BJ (cell line): ENCODE measurements around the gene PSME4. TPM values are rescaled to one million over a fixed set of nuclear protein-coding genes. Genes with fewer than 3 reads are reported as not detected.

ENCODE experiments used
- CTCF ChIA-PET: fragments of 350-600 bp; formaldehyde crosslinking; extraction: SDS; loops from one replicate; lab custom pipeline; 2021; ENCODE audit warnings: antibody characterized with exemption, inconsistent platforms; lab: Yijun Ruan, JAX
- POLR2A ChIA-PET: fragments of 300-600 bp; sonication (Branson Sonifier 250); formaldehyde crosslinking; extraction: SDS; loops from one replicate; lab custom pipeline; 2021; ENCODE audit warnings: antibody characterized with exemption; lab: Charles Lee
- DNase-seq: peaks from one replicate; pipeline ENCODE4 v3.0.0-alpha.2; 2011; ENCODE audit warnings: low read depth
- H3K27me3 ChIP-seq: 2 replicates; pipeline ENCODE4 v1.6.0; 2011; ENCODE audit warnings: low read length; ENCODE audit not compliant: control insufficient read depth, insufficient read depth
- H3K36me3 ChIP-seq: 2 replicates; pipeline ENCODE4 v1.5.1; 2011; ENCODE audit warnings: low read length; ENCODE audit not compliant: control insufficient read depth, insufficient read depth
- H3K4me3 ChIP-seq: 2 replicates; pipeline ENCODE4 v1.5.1; 2011; ENCODE audit warnings: low read depth, mild to moderate bottlenecking, control low read depth, low read length
- polyA plus RNA-seq: library from polyadenylated mRNA; depleted of rRNA; stranded (reverse); fragments of >200 nt; gene quantifications from 2 replicates; pipeline ENCODE4 v1.2.3, GENCODE V29; 2011
- TF ChIP-seq, protein P1 (sequence below): IDR thresholded peaks from 2 replicates; pipeline ENCODE4 v1.5.1; 2011; ENCODE audit warnings: low read depth, mild to moderate bottlenecking, control low read depth, inconsistent platforms, low read length, moderate library complexity; ENCODE audit not compliant: insufficient read depth

Gene PSME4
- polyA plus RNA-seq, 1 experiment: 14.9 TPM

- TF ChIP-seq, protein P1, sequence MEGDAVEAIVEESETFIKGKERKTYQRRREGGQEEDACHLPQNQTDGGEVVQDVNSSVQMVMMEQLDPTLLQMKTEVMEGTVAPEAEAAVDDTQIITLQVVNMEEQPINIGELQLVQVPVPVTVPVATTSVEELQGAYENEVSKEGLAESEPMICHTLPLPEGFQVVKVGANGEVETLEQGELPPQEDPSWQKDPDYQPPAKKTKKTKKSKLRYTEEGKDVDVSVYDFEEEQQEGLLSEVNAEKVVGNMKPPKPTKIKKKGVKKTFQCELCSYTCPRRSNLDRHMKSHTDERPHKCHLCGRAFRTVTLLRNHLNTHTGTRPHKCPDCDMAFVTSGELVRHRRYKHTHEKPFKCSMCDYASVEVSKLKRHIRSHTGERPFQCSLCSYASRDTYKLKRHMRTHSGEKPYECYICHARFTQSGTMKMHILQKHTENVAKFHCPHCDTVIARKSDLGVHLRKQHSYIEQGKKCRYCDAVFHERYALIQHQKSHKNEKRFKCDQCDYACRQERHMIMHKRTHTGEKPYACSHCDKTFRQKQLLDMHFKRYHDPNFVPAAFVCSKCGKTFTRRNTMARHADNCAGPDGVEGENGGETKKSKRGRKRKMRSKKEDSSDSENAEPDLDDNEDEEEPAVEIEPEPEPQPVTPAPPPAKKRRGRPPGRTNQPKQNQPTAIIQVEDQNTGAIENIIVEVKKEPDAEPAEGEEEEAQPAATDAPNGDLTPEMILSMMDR: no peak
- Histone ChIP-seq H3K4me3 (no peak overlapping the region), H3K36me3 (peaks cover 1% of the 10 kb centered on the region; the same call in 1 of the 2 replicates), H3K27me3 (no peaks in the 10 kb centered on the region)
- no peak for DNase-seq
- CTCF ChIA-PET: interaction anchor here (1.6 kb wide), 1 partner anchor 35 kb away, joined by 5 read pairs; no protein-coding TSS in a partner anchor
- POLR2A ChIA-PET: interaction anchor here (0.6 kb wide), 1 partner anchor 1075 kb away, joined by 8 read pairs; no protein-coding TSS in a partner anchor
These were observed 93.7 kb downstream of the PSME4 start for GRCh38 chr2:53877112-53877511.

GRCh38 chr2:53874401-53874950 is 96.3 kb downstream of the PSME4 start:
- TF ChIP-seq, protein P1: no peak
- ChIA-PET CTCF (interaction anchor here (1.2 kb wide), 1 partner anchor 1213 kb away, joined by 3 read pairs; no protein-coding TSS in a partner anchor), POLR2A (no interaction called here)
- Histone ChIP-seq H3K27me3 (no peaks in the 10 kb centered on the region), H3K36me3 (peaks cover 1% of the 10 kb centered on the region; the same call in 1 of the 2 replicates), H3K4me3 (no peak overlapping the region)
- DNase-seq: no peak

DNA sequence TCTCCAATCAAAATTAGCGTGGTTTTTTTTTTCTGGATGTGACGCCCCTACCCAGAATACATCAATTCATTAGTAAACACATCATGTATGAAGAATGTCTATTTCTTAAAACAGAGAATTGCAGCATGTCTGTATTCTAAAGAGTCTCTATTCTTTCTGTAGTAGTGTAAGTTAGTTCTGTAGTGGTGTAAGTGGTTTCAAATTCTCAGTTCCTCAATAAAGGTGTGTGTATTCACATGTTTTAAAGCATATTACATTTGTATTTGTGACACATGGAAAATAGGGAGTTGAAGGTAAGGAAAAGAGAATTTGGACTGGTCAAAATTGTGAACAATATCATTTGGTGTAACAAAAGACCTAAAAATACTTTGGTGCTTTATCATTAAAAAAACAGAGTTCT is 103.0 kb downstream of the PSME4 start:
- ChIA-PET CTCF (no interaction called here), POLR2A (no interaction called here)
- TF ChIP-seq, protein P1: no peak
- Histone ChIP-seq H3K4me3 (no peak overlapping the region), H3K27me3 (no peaks in the 10 kb centered on the region), H3K36me3 (no peaks in the 10 kb centered on the region)
- no peak for DNase-seq

DNA sequence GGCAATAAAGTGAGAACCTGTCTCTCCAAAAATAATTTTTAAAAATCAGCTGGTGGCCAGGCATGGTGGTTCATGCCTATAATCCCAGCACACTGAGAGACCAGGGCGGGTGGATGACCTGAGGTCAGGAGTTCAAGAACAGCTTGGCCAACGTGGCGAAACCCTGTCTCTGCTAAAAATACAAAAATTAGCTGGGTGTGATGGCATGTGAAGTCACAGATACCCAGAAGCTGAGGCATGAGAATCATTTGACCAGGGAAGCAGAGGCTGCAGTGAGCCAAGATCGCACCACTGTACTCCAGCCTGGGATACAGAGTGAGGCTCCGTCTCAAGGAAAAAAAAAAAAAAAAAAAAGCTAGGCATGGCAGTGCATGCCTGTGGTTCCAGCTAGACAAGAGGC is 103.6 kb downstream of the PSME4 start:
- Histone ChIP-seq H3K4me3 (no peak overlapping the region), H3K36me3 (no peaks in the 10 kb centered on the region), H3K27me3 (no peaks in the 10 kb centered on the region)
- POLR2A ChIA-PET: no interaction called here
- CTCF ChIA-PET: no interaction called here
- no peak for DNase-seq
- TF ChIP-seq, protein P1: no peak

GRCh38 chr2:53865962-53866361 is 104.8 kb downstream of the PSME4 start:
- DNase-seq: no peak
- Histone ChIP-seq H3K36me3 (no peaks in the 10 kb centered on the region), H3K27me3 (no peaks in the 10 kb centered on the region), H3K4me3 (no peak overlapping the region)
- CTCF ChIA-PET: no interaction called here
- TF ChIP-seq, protein P1: no peak
- POLR2A ChIA-PET: no interaction called here
